Heart left ventricle (tissue), 13 donors: Measurements from ENCODE around the gene TBC1D21.

Experiments used
- POLR2A ChIP-seq, 2 donors: fragments of 450-650 bp; IDR thresholded peaks; one replicate each; pipeline ENCODE4 v1.6.1; 2017; ENCODE audit warnings: antibody characterized with exemption in 2 of 2, mild to moderate bottlenecking in 2 of 2, moderate library complexity in 2 of 2
- TF ChIP-seq, protein P1 (sequence below), 12 donors: fragments of 200-600 bp; sonication (generic) in 4 of 12; IDR thresholded peaks; one replicate each; pipeline versions ENCODE4 v1.5.0 to v1.8.0; 2018 to 2022; ENCODE audit warnings: antibody characterized with exemption in 12 of 12, mild to moderate bottlenecking in 5 of 12
- donor health status: ischemic (EF 13 %, LVEDD 7.1; RV severe dilation, severe dysfunction).
- donor health status: DM: no; HTN: yes; CAD: no.
- donor health status: DM: no; HTN: no; CAD: no.
- donor health status: ischemic (EF 25% LVEDD 6.9; RV normal size, moderate dysfunction).
- donor health status: ischemic (EF 25% LVEDD 5.7; RV mildly dilated, moderate dysfunction).
- donor health status: ischemic (EF 35%, LVEDD 5.7; RV mildly dilated, moderate dysfunction).
- donor health status: nonischemic (EF 11% LVEDD 7.7; RV severe dilation, severe dysfunction).
- donor health status: DM: yes; HTN: yes; CAD: no.
- donor health status: PGD.
- donor health status: ischemic (EF 29% LVEDD 5.4; RV normal size, mild dysfunction).
- donor health status: nonischemic (EF 23%, LVEDD 6.1; RV moderate dilation, normal function).

DNA sequence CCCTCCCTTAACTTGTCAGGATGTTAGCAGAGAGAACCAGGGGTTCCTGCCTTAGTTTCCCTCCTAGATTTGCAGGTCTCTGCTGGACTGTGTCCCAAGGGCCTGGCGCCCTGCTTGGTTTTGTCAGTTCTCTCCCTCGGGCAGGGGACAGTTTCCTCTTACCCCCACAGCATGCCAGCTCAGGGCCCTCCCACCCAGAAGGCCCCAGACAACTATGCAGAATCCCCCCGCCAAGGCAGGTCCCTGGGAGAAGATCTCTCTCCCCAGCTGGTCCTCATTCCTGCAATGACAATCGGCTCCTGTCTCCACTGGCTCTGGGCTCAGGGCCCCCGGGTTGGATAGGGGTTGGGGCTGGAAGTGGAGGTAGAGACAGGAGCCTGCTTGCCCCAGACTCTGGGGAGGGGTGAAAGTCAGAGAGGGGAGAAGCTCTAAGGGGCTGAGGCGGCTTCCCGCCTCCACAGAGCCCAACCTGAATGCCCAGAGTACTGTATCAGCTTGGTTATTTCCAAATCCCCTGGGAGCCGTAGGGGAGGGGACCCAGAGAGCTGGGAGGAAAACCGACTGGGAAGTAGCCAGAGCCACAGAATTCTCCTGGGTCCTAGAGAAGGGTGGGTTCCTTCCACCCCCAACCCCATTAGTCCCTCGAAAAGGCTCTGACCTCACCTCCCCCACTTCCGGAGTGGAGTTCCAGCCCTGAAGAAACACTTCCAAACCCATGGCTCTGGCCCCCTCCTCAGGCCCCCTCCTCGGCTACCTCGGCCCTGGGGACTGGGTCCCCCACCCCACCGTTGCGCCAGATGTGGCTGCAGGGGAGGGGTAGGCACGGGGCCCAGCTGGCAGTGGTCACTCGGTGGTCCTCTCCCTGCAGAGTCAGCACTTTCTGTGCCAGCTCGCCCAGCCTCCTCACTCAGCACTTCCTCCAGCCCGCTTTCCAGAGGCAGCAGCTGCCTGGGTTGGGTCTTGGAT is 49.1 kb downstream of the TBC1D21 start:
- TF ChIP-seq, protein P1, sequence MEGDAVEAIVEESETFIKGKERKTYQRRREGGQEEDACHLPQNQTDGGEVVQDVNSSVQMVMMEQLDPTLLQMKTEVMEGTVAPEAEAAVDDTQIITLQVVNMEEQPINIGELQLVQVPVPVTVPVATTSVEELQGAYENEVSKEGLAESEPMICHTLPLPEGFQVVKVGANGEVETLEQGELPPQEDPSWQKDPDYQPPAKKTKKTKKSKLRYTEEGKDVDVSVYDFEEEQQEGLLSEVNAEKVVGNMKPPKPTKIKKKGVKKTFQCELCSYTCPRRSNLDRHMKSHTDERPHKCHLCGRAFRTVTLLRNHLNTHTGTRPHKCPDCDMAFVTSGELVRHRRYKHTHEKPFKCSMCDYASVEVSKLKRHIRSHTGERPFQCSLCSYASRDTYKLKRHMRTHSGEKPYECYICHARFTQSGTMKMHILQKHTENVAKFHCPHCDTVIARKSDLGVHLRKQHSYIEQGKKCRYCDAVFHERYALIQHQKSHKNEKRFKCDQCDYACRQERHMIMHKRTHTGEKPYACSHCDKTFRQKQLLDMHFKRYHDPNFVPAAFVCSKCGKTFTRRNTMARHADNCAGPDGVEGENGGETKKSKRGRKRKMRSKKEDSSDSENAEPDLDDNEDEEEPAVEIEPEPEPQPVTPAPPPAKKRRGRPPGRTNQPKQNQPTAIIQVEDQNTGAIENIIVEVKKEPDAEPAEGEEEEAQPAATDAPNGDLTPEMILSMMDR (IDR thresholded peaks at IDR 0.05): no peak
- TF ChIP-seq POLR2A (IDR thresholded peaks at IDR 0.05): no peak
